GM12878 (cell line): Measurements from ENCODE around the gene THAP4. TPM values are rescaled to one million over a fixed set of nuclear protein-coding genes. Genes with fewer than 3 reads are reported as not detected.
"Not testable (repeated sequence)": the region's sequence is repeated elsewhere in the genome, so short reads cannot be mapped to it uniquely, and the experiment has no call there.

Experiments
- ATAC-seq: fragments of 200-7000 bp; cut with Tn5 transposase; 3 replicates; pipeline ENCODE4 v1.9.1; 2020; ENCODE audit warnings: mild to moderate bottlenecking, moderate library complexity
- BruUV-seq: library from RNA; stranded (reverse); fragments of 400-500 nt; replicated peaks from 2 replicates; lab custom pipeline; 2021; lab: Mats Ljungman, UMichigan
- CTCF ChIA-PET: fragments of 300-600 bp; sonication (Branson Sonifier 250); formaldehyde crosslinking; extraction: SDS; loops from one replicate; lab custom pipeline; 2021; ENCODE audit warnings: inconsistent platforms; lab: Yijun Ruan, JAX
- POLR2A ChIA-PET: fragments of 350-600 bp; formaldehyde crosslinking; extraction: SDS; loops from one replicate; lab custom pipeline; 2021; ENCODE audit warnings: inconsistent platforms; lab: Charles Lee
- RAD21 ChIA-PET: fragments of 300-600 bp; sonication (Branson Sonifier 250); formaldehyde crosslinking; loops from one replicate; lab custom pipeline; 2023; ENCODE audit warnings: antibody characterized with exemption; ENCODE audit not compliant: unreplicated experiment; lab: Charles Lee
- SMC1A ChIA-PET: fragments of 300-600 bp; sonication (Branson Sonifier 250); formaldehyde crosslinking; loops from one replicate; lab custom pipeline; 2023; ENCODE audit not compliant: unreplicated experiment, uncharacterized antibody; lab: Charles Lee
- DNase-seq: peaks from one replicate; pipeline ENCODE4 v3.0.0-alpha.2; 2011; ENCODE audit warnings: low read depth, low spot score
- FAIRE-seq: peaks from 3 replicates; lab custom pipeline; 2011; peaks lifted over from hg19 to GRCh38; lab: Jason Lieb, UNC
- H2AFZ ChIP-seq: 2 replicates; pipeline ENCODE4 v1.6.0; 2011; ENCODE audit warnings: low read depth, low read length, control low read depth; ENCODE audit not compliant: control insufficient read depth
- H3K27ac ChIP-seq: 2 replicates; pipeline ENCODE4 v1.5.1; 2011; ENCODE audit warnings: control low read depth; ENCODE audit not compliant: control insufficient read depth, insufficient read depth
- H3K27me3 ChIP-seq, 2 experiments: replicated peaks in 1 of 2; 2 replicates each; pipeline versions ENCODE4 v1.6.0 to v1.6.1; 2011; ENCODE audit warnings: low read length in 1 of 2; ENCODE audit not compliant: control insufficient read depth in 2 of 2, insufficient read depth in 2 of 2
- H3K36me3 ChIP-seq, 2 experiments: 2 replicates each; pipeline ENCODE4 v1.5.1; 2011; ENCODE audit warnings: low read length in 1 of 2; ENCODE audit not compliant: control insufficient read depth in 2 of 2, insufficient read depth in 2 of 2
- H3K4me1 ChIP-seq: 2 replicates; pipeline ENCODE4 v1.6.1; 2011; ENCODE audit warnings: mild to moderate bottlenecking, low read length, moderate library complexity, mixed read lengths; ENCODE audit not compliant: control insufficient read depth, insufficient read depth
- H3K4me2 ChIP-seq: 2 replicates; pipeline ENCODE4 v1.6.0; 2011; ENCODE audit warnings: control low read depth; ENCODE audit not compliant: control insufficient read depth, insufficient read depth
- H3K4me3 ChIP-seq: fragments of 200-600 bp; sonication (generic); 2 replicates; pipeline ENCODE4 v1.5.1; 2016
- H3K79me2 ChIP-seq: 2 replicates; pipeline ENCODE4 v1.6.0; 2011; ENCODE audit warnings: low read length; ENCODE audit not compliant: control insufficient read depth, insufficient read depth
- H3K9ac ChIP-seq: 2 replicates; pipeline ENCODE4 v1.8.0; 2011; ENCODE audit warnings: low read length, control low read depth, mixed read lengths; ENCODE audit not compliant: control insufficient read depth, insufficient read depth
- H3K9me3 ChIP-seq: replicated peaks from 3 replicates; pipeline ENCODE4 v1.5.1; 2011; ENCODE audit warnings: mild to moderate bottlenecking, low read length; ENCODE audit not compliant: control insufficient read depth, insufficient read depth
- H4K20me1 ChIP-seq: 2 replicates; pipeline ENCODE4 v1.6.0; 2011; ENCODE audit not compliant: control insufficient read depth, insufficient read depth
- EED ChIP-seq: sonication (generic); IDR thresholded peaks from 2 replicates; pipeline ENCODE4 v1.6.1; 2016; ENCODE audit warnings: antibody characterized with exemption, low read depth
- PKNOX1 ChIP-seq: fragments of 450-650 bp; IDR thresholded peaks from 2 replicates; pipeline ENCODE4 v1.6.1; 2016; ENCODE audit warnings: mild to moderate bottlenecking
- SMARCA5 ChIP-seq: fragments of 450-650 bp; IDR thresholded peaks from 2 replicates; pipeline ENCODE4 v1.6.1; 2017; ENCODE audit warnings: mild to moderate bottlenecking
- WGBS: methylation state at CpG from one replicate; pipeline ENCODE4 v1.1.6; 2016; ENCODE audit warnings: low lambda C conversion rate; ENCODE audit not compliant: insufficient replicate concordance, insufficient coverage; ENCODE audit errors: missing lambda C conversion rate; 5-methylcytosine and 5-hydroxymethylcytosine counted together
- in situ Hi-C: fragments of 300-500 bp; cut with MboI; formaldehyde crosslinking; loops from 9 replicates; pipeline ENCODE4 v1.14.3; 2018; ENCODE audit warnings: mixed read lengths
- intact Hi-C: fragments of 100-400 bp; cut with micrococcal nuclease; formaldehyde crosslinking; loops from one replicate; pipeline ENCODE4 v1.14.2; 2022; ENCODE audit not compliant: unreplicated experiment
- polyA plus RNA-seq, 11 experiments: library from polyadenylated mRNA; depleted of rRNA in 4 of 11; unstranded in 6 of 11; stranded (reverse) in 5 of 11; fragments of >200 nt; fragmentation: Nextera tagmentation in 4 of 11; fragmentation: Illumina TruSeq in 1 of 11; extraction: Ambion mirVana in 4 of 11; extraction: Trizol in 1 of 11; gene quantifications; 1 replicate in 1 of 11; 2 replicates in 10 of 11; pipeline versions ENCODE4 v1.2.1 to v1.2.3, GENCODE V29; 2011 to 2016; ENCODE audit warnings: inconsistent platforms in 2 of 11, missing spikeins in 2 of 11, low read depth in 1 of 11
- total RNA-seq, 4 experiments: library from RNA; depleted of rRNA in 3 of 4; stranded (reverse); fragments of >200 nt in 3 of 4; fragmentation: Illumina TruSeq in 1 of 4; extraction: Trizol in 1 of 4; gene quantifications; 2 replicates each; pipeline versions ENCODE4 v1.2.1 to v1.2.3, GENCODE V29; 2013 to 2021

The THAP4 gene
- total and polyA plus RNA-seq, 10 of the 15 experiments (the other 5 are each of a cell fraction or from before 2014, with no cell fraction given), result 12.9 to 67.7 (median 44.5) TPM

GRCh38 chr2:241665731-241666440 lies 28.9 kb upstream of the THAP4 start:
- Histone ChIP-seq H2AFZ (no peak overlapping the region), H4K20me1 (no peaks in the 10 kb centered on the region), H3K79me2 (no peaks in the 10 kb centered on the region), H3K9me3 (no peaks in the 10 kb centered on the region), H3K27me3 (no peaks in the 10 kb centered on the region), H3K36me3 (peaks cover 2 to 5% of the 10 kb centered on the region in 2 experiments; a peak in 3 of 4 replicates), H3K9ac (no peak overlapping the region), H3K4me2 (no peak overlapping the region), H3K4me1 (no peaks in the 10 kb centered on the region), H3K27ac (no peak overlapping the region), H3K4me3 (no peak overlapping the region)
- intact Hi-C loops (no loop called here), in situ Hi-C loops (no loop called here)
- ChIA-PET SMC1A (interaction anchor here (0.9 kb wide), 1 partner anchor 212 kb away, joined by 3 read pairs; no protein-coding TSS in a partner anchor), RAD21 (no interaction called here), POLR2A (no interaction called here), CTCF (no interaction called here)
- no TSS peak for BruUV-seq
- 90% methylated on average over 23 of the region's 23 CpGs for WGBS
- DNase-seq (no peak), ATAC-seq (no peak), FAIRE-seq (no peak)
- TF ChIP-seq SMARCA5 (no peak), PKNOX1 (peak; percentile 49; the same call in 1 of the 2 replicates), EED (no peak)

- SMC1A ChIA-PET, result interaction anchor here (0.8 kb wide), 1 partner anchor 216 kb away, joined by 3 read pairs; no protein-coding TSS in a partner anchor
- BruUV-seq, ATAC-seq, H3K4me1 ChIP-seq, H3K9ac ChIP-seq, FAIRE-seq, H3K9me3 ChIP-seq, intact Hi-C loops, CTCF ChIA-PET, POLR2A ChIA-PET, H4K20me1 ChIP-seq, H3K79me2 ChIP-seq, H3K4me3 ChIP-seq, H3K4me2 ChIP-seq, RAD21 ChIA-PET, DNase-seq, in situ Hi-C loops, H3K27ac ChIP-seq, H3K27me3 ChIP-seq, H2AFZ ChIP-seq: not testable (repeated sequence)
- WGBS, result 92% methylated on average over 24 of the region's 24 CpGs
- H3K36me3 ChIP-seq, result peaks cover 7 to 16% of the 10 kb centered on the region in 2 experiments; a peak in 3 of 4 replicates
Measured at GRCh38 chr2:241662731-241663130, 25.8 kb upstream of the THAP4 start.
